ENCODE results near the gene PIGA. TPM values are rescaled to one million over a fixed set of nuclear protein-coding genes. Genes with fewer than 3 reads are reported as not detected.

Gene PIGA
- total RNA-seq, 1 donor from 2014 or later, result 3.7 TPM

GRCh38 chrX:15269618-15270521 is 65.5 kb downstream of the PIGA start, which contains the start of gene ASB9:
TSS of gene ASB9 (minus strand) at chrX:15270083. CDS start at chrX:15269874, 209 bp downstream.
- ATAC-seq, result peak; percentile 59
- DNase-seq, result peak; percentile 31

More at GRCh38 chrX:15269618-15270521, 65.5 kb downstream of the PIGA start, which contains the start of gene ASB9:
- intact Hi-C loops (cut with micrococcal nuclease), result no loop called here

Other genes starting within 250 kb of the PIGA start
- 0.55 TPM for gene ASB9, start 65.4 kb downstream of the PIGA start, total RNA-seq
- gene ASB11, start 19.9 kb downstream of the PIGA start, total RNA-seq, result 98.2 TPM
- 12.4 TPM for gene VEGFD, start 48.9 kb upstream of the PIGA start, total RNA-seq
- 12.0 TPM for gene PIR, start 157.8 kb upstream of the PIGA start, total RNA-seq
- gene BMX, start 165.3 kb upstream of the PIGA start, total RNA-seq, result 1.5 TPM